Measurements from ENCODE around the gene USO1.

- TF ChIP-seq, protein P1, sequence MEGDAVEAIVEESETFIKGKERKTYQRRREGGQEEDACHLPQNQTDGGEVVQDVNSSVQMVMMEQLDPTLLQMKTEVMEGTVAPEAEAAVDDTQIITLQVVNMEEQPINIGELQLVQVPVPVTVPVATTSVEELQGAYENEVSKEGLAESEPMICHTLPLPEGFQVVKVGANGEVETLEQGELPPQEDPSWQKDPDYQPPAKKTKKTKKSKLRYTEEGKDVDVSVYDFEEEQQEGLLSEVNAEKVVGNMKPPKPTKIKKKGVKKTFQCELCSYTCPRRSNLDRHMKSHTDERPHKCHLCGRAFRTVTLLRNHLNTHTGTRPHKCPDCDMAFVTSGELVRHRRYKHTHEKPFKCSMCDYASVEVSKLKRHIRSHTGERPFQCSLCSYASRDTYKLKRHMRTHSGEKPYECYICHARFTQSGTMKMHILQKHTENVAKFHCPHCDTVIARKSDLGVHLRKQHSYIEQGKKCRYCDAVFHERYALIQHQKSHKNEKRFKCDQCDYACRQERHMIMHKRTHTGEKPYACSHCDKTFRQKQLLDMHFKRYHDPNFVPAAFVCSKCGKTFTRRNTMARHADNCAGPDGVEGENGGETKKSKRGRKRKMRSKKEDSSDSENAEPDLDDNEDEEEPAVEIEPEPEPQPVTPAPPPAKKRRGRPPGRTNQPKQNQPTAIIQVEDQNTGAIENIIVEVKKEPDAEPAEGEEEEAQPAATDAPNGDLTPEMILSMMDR (IDR thresholded peaks at IDR 0.05): no peak
- TF ChIP-seq POLR2A (IDR thresholded peaks at IDR 0.05; ENCODE audit: low read depth) (no peak), POLR2AphosphoS5 (IDR thresholded peaks at IDR 0.05) (no peak)
These were observed 96.3 kb downstream of the USO1 start for GRCh38 chr4:75820676-75821075.
